Activated effector memory CD4-positive, alpha-beta T cell treated with Interleukin-2 at 50 U/mL for 16 hours (primary cell): ENCODE results near the gene ADGRF1.
"Not testable (repeated sequence)": the region's sequence is repeated elsewhere in the genome, so short reads cannot be mapped to it uniquely, and the experiment has no call there.

Experiments
- DNase-seq: peaks from one replicate; pipeline ENCODE4 v3.0.0-alpha.2; 2020

Gene ADGRF1

GRCh38 chr6:47019941-47020340, 22.2 kb downstream of the ADGRF1 start:
- DNase-seq: no peak

- no peak for DNase-seq
These were observed 25.2 kb downstream of the ADGRF1 start for GRCh38 chr6:47016909-47017308.

GRCh38 chr6:47016261-47016660, 25.9 kb downstream of the ADGRF1 start:
- no peak for DNase-seq

GRCh38 chr6:47014401-47014800, 27.7 kb downstream of the ADGRF1 start:
- DNase-seq: no peak

GRCh38 chr6:47009583-47009982, 32.5 kb downstream of the ADGRF1 start:
- DNase-seq: no peak

GRCh38 chr6:47008397-47008763, 33.8 kb downstream of the ADGRF1 start:
- DNase-seq: no peak

- no peak for DNase-seq
These were observed 34.3 kb downstream of the ADGRF1 start for GRCh38 chr6:47007657-47008396.

GRCh38 chr6:47005486-47005885, 36.6 kb downstream of the ADGRF1 start:
- DNase-seq: no peak

GRCh38 chr6:47004463-47004862, 37.7 kb downstream of the ADGRF1 start:
- no peak for DNase-seq

GRCh38 chr6:47000842-47001241, 41.3 kb downstream of the ADGRF1 start:
- no peak for DNase-seq

GRCh38 chr6:46998436-46999017, 43.6 kb downstream of the ADGRF1 start:
- no peak for DNase-seq

- DNase-seq: no peak
These were observed 44.5 kb downstream of the ADGRF1 start for GRCh38 chr6:46997646-46998045.

GRCh38 chr6:46996860-46997641, 45.1 kb downstream of the ADGRF1 start:
- DNase-seq: no peak

GRCh38 chr6:46994933-46995332, 47.2 kb downstream of the ADGRF1 start:
- no peak for DNase-seq

- no peak for DNase-seq
These were observed 48.3 kb downstream of the ADGRF1 start for GRCh38 chr6:46993846-46994245.

- DNase-seq: not testable (repeated sequence)
These were observed 49.7 kb downstream of the ADGRF1 start for GRCh38 chr6:46992391-46992790.

GRCh38 chr6:46990818-46991510, 51.2 kb downstream of the ADGRF1 start:
- DNase-seq: not testable (repeated sequence)

- DNase-seq: no peak
These were observed 52.0 kb downstream of the ADGRF1 start for GRCh38 chr6:46990031-46990644.

GRCh38 chr6:46989398-46989797, 52.7 kb downstream of the ADGRF1 start:
- DNase-seq: no peak

GRCh38 chr6:46985943-46986342, 56.2 kb downstream of the ADGRF1 start:
- DNase-seq: no peak

- no peak for DNase-seq
These were observed 59.1 kb downstream of the ADGRF1 start for GRCh38 chr6:46983007-46983411.

GRCh38 chr6:46979206-46979605, 62.9 kb downstream of the ADGRF1 start:
- DNase-seq: no peak

- no peak for DNase-seq
These were observed 67.3 kb downstream of the ADGRF1 start for GRCh38 chr6:46974786-46975185.
